ENCODE results near the gene EHF. TPM values are rescaled to one million over a fixed set of nuclear protein-coding genes. Genes with fewer than 3 reads are reported as not detected.

Gene EHF
- total and polyA plus RNA-seq, 12 donors: 0.11 to 6.8 (median 0.76) TPM

DNA sequence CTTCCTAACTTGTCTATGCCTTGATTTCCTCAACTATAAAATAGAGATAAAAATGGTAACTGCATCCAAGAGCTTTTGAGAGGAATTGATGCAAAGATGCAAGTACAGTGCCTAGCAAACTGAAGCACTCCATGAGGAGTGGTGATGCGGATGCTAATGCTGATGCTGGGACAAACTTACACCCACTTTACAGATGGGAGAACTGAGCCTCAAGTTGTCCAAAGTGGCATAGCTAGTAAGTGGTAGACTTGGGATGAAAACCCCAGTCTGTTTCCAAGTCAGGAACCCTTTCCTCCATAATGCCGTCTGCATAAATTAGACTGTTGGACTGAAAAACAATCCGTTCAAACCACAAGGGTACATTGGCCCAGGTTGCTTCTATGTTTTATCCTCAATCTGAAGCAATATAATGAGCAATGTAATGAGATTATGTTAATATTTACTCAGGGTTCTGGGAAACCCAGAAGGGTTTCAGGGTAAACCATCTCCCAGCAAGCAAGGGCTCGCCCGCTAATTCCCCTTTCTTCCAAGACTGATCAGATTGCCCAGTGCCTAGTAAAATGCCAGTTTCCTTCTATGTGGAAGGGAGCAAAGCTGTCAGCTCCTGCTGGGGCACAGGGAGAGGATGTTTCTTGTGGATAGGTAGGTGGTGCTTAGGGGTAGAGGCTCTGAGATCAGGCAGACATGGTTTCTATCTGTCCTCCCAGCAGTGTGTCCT, 10.4 kb upstream of the EHF start:
- no peak for DNase-seq
- Histone ChIP-seq H3K36me3 (replicated peaks in 1 of 2) (no peaks in the 10 kb centered on the region), H3K27ac (peak overlapping the region in 1 of 5 donors; percentile 84), H3K4me1 (replicated peaks in 1 of 2) (peaks cover 5 to 19% of the 10 kb centered on the region in 2 donors), H3K27me3 (no peaks in the 10 kb centered on the region), H3K9me3 (replicated peaks in 1 of 3) (no peaks in the 10 kb centered on the region), H3K4me3 (no peak overlapping the region)
- intact Hi-C loops (cut with DNase I): no loop called here
- WGBS, 4 donors: 93 to 100% (median 94%) methylated on average over 5 of the region's 5 CpGs
- TF ChIP-seq CTCF (IDR thresholded peaks at IDR 0.05) (no peak), POLR2A (IDR thresholded peaks at IDR 0.05) (no peak)

DNA sequence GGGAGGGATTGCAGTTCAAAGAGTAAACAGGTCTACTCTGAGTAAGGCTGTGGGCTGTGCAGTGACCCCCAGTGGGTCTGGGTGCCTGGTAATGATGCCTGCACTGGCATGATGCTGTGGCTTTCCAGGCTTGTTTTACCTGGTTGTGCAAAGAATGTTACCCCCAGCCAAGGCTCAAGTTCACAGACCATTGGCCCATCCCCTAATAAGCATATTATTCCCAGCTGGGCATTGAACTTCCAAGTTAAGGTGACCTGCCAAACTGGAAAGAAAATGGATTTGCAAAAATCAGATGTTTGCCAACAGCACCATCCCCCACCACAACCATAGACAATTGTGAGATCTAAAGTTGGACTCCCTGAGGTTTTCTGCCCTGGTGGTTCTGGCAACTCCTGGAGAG, 7.9 kb upstream of the EHF start:
- no peak overlapping the region for H3K4me3 ChIP-seq
- no peak for DNase-seq
- intact Hi-C loops (cut with DNase I): no loop called here
- H3K27ac ChIP-seq: no peak overlapping the region
- H3K4me1 ChIP-seq (replicated peaks in 1 of 2): peaks cover 5 to 19% of the 10 kb centered on the region in 2 donors
- TF ChIP-seq CTCF (IDR thresholded peaks at IDR 0.05) (no peak), POLR2A (IDR thresholded peaks at IDR 0.05) (no peak)
- no peaks in the 10 kb centered on the region for H3K27me3 ChIP-seq
- H3K36me3 ChIP-seq (replicated peaks in 1 of 2): no peaks in the 10 kb centered on the region
- H3K9me3 ChIP-seq (replicated peaks in 1 of 3): no peaks in the 10 kb centered on the region

GRCh38 chr11:34613552-34614056, 7.3 kb upstream of the EHF start:
- no peak overlapping the region for H3K4me3 ChIP-seq
- no peaks in the 10 kb centered on the region for H3K36me3 ChIP-seq (replicated peaks in 1 of 2)
- no peak overlapping the region for H3K27ac ChIP-seq
- no peaks in the 10 kb centered on the region for H3K9me3 ChIP-seq (replicated peaks in 1 of 3)
- WGBS, 4 donors: 62 to 82% (median 72%) methylated on average over 2 of the region's 2 CpGs
- intact Hi-C loops (cut with DNase I): no loop called here
- peaks cover 5 to 19% of the 10 kb centered on the region in 2 donors for H3K4me1 ChIP-seq (replicated peaks in 1 of 2)
- TF ChIP-seq CTCF (IDR thresholded peaks at IDR 0.05) (no peak), POLR2A (IDR thresholded peaks at IDR 0.05) (no peak)
- DNase-seq: no peak
- H3K27me3 ChIP-seq: no peaks in the 10 kb centered on the region

DNA sequence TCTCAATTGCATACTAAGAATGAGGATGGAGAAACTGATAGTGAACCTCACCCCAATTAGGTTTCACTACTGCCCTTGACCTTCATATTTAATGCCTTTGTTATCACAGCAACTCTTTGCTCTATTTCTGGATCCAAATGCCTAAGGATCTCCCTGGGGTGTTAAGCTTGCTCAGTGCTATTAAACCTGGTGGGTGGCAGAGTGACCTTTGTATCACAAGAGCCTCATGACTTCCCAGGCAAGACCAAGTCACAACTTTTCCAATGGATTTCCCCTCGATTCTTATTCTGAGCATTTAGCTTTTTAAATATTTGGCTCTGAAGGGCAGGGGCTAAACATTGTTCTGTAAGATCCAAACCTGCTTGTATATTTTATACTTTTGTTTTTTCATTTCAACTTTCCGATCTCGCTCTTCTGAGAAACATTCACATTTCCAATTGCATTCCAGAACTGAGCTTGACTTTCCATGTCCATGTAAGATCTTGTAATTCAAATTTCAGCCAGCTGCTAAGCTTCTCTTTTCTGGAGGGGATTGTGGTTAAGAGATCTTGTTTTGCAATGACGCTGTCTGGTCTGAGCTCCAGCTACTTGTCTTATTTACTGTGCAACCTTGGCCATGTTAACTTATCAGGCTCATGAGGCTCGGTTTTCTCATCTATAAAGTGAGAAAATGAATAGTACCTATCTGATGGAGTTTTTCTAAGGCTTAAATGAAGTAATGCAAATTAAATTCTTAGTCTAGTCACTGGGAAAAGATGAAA, 6.4 kb upstream of the EHF start:
- H3K36me3 ChIP-seq (replicated peaks in 1 of 2): no peaks in the 10 kb centered on the region
- 61 to 68% (median 61%) methylated on average over 5 of the region's 5 CpGs for WGBS, 4 donors
- H3K27me3 ChIP-seq: no peaks in the 10 kb centered on the region
- no peak overlapping the region for H3K4me3 ChIP-seq
- H3K9me3 ChIP-seq (replicated peaks in 1 of 3): no peaks in the 10 kb centered on the region
- peak overlapping the region in 1 of 5 donors; percentile 3 for H3K27ac ChIP-seq
- H3K4me1 ChIP-seq (replicated peaks in 1 of 2): peaks cover under 1 to 12% of the 10 kb centered on the region in 2 donors
- intact Hi-C loops (cut with DNase I): no loop called here
- TF ChIP-seq POLR2A (IDR thresholded peaks at IDR 0.05) (no peak), CTCF (IDR thresholded peaks at IDR 0.05) (no peak)
- DNase-seq: peak in 1 of 7 donors; percentile 11
